Measurements from ENCODE around the gene CCDC112. TPM values are rescaled to one million over a fixed set of nuclear protein-coding genes. Genes with fewer than 3 reads are reported as not detected.
A peak's percentile ranks its signal among the peaks of the same experiment; 100 is the strongest.

Gene CCDC112
- total and polyA plus RNA-seq, 2 of the 13 experiments (the other 11 are each of a cell fraction or from before 2014, with no cell fraction given): 1.1 to 2.8 TPM

DNA sequence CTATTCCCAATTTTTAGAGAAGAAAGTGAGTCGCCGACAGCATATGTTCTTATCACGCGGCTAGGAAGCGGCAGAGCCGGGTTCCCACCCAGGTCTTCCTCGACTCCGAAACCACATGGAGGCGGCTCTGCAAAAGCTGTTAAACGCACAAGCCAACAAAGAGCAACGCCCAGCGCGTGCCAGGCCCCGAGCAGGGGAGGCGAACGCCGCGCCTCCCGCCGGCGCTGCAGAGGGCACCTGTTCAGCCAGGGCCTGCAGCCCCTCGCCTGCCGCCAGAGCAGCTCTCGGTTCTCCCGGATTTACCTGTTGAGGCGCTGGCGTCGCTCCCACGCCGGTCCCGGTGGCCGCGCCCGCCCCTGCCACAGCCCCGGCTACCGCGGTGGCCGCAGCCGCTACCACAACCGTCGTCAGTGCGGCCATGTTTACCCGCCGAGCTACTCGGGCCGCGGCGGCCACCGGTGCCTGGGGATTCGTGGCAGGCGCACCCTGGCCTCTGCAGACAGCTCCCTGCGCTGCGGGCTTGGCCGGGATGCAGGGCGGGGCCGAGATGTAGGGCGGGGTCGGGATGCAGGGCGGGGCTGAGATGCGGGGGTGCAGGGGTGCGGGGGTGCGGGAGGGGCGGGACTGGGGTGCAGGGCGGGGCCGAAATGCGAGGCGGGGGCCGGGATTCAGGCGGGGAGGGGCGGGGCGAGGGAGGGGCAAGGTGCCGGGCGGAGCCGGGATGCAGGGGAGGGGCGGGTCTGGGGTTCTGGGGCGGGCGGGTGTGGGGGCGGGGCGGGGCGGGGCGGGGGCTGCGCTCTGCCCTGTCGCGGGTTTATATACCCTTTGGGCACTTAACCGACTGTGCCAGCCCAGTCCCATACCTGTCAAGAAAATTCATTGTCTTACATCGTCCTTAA is at the start of gene CCDC112 (continued):
- TF ChIP-seq, protein P1, sequence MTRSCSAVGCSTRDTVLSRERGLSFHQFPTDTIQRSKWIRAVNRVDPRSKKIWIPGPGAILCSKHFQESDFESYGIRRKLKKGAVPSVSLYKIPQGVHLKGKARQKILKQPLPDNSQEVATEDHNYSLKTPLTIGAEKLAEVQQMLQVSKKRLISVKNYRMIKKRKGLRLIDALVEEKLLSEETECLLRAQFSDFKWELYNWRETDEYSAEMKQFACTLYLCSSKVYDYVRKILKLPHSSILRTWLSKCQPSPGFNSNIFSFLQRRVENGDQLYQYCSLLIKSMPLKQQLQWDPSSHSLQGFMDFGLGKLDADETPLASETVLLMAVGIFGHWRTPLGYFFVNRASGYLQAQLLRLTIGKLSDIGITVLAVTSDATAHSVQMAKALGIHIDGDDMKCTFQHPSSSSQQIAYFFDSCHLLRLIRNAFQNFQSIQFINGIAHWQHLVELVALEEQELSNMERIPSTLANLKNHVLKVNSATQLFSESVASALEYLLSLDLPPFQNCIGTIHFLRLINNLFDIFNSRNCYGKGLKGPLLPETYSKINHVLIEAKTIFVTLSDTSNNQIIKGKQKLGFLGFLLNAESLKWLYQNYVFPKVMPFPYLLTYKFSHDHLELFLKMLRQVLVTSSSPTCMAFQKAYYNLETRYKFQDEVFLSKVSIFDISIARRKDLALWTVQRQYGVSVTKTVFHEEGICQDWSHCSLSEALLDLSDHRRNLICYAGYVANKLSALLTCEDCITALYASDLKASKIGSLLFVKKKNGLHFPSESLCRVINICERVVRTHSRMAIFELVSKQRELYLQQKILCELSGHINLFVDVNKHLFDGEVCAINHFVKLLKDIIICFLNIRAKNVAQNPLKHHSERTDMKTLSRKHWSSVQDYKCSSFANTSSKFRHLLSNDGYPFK (CRISPR knock-in tag; IDR thresholded peaks at IDR 0.05; ENCODE audit: borderline replicate concordance): no peak
- TF ChIP-seq, protein P2, sequence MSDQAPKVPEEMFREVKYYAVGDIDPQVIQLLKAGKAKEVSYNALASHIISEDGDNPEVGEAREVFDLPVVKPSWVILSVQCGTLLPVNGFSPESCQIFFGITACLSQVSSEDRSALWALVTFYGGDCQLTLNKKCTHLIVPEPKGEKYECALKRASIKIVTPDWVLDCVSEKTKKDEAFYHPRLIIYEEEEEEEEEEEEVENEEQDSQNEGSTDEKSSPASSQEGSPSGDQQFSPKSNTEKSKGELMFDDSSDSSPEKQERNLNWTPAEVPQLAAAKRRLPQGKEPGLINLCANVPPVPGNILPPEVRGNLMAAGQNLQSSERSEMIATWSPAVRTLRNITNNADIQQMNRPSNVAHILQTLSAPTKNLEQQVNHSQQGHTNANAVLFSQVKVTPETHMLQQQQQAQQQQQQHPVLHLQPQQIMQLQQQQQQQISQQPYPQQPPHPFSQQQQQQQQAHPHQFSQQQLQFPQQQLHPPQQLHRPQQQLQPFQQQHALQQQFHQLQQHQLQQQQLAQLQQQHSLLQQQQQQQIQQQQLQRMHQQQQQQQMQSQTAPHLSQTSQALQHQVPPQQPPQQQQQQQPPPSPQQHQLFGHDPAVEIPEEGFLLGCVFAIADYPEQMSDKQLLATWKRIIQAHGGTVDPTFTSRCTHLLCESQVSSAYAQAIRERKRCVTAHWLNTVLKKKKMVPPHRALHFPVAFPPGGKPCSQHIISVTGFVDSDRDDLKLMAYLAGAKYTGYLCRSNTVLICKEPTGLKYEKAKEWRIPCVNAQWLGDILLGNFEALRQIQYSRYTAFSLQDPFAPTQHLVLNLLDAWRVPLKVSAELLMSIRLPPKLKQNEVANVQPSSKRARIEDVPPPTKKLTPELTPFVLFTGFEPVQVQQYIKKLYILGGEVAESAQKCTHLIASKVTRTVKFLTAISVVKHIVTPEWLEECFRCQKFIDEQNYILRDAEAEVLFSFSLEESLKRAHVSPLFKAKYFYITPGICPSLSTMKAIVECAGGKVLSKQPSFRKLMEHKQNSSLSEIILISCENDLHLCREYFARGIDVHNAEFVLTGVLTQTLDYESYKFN (CRISPR knock-in tag; conservative IDR thresholded peaks at IDR 0.05): no peak
- TF ChIP-seq, protein P3, sequence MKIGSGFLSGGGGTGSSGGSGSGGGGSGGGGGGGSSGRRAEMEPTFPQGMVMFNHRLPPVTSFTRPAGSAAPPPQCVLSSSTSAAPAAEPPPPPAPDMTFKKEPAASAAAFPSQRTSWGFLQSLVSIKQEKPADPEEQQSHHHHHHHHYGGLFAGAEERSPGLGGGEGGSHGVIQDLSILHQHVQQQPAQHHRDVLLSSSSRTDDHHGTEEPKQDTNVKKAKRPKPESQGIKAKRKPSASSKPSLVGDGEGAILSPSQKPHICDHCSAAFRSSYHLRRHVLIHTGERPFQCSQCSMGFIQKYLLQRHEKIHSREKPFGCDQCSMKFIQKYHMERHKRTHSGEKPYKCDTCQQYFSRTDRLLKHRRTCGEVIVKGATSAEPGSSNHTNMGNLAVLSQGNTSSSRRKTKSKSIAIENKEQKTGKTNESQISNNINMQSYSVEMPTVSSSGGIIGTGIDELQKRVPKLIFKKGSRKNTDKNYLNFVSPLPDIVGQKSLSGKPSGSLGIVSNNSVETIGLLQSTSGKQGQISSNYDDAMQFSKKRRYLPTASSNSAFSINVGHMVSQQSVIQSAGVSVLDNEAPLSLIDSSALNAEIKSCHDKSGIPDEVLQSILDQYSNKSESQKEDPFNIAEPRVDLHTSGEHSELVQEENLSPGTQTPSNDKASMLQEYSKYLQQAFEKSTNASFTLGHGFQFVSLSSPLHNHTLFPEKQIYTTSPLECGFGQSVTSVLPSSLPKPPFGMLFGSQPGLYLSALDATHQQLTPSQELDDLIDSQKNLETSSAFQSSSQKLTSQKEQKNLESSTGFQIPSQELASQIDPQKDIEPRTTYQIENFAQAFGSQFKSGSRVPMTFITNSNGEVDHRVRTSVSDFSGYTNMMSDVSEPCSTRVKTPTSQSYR (CRISPR knock-in tag; IDR thresholded peaks at IDR 0.05; ENCODE audit: borderline replicate concordance): no peak
- TF ChIP-seq, protein P4, sequence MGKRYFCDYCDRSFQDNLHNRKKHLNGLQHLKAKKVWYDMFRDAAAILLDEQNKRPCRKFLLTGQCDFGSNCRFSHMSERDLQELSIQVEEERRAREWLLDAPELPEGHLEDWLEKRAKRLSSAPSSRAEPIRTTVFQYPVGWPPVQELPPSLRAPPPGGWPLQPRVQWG (CRISPR knock-in tag; IDR thresholded peaks at IDR 0.05; ENCODE audit: borderline replicate concordance, low read depth): no peak
- TF ChIP-seq ZNF776 (CRISPR knock-in tag; IDR thresholded peaks at IDR 0.05) (peak; percentile 71; the same call in 1 of the 2 replicates), ARNT2 (CRISPR knock-in tag; IDR thresholded peaks at IDR 0.05; ENCODE audit: low read depth) (no peak), ZNF136 (CRISPR knock-in tag; IDR thresholded peaks at IDR 0.05; ENCODE audit: low read depth) (no peak), NCOA5 (CRISPR knock-in tag; IDR thresholded peaks at IDR 0.05) (no peak), TOPORS (CRISPR knock-in tag; IDR thresholded peaks at IDR 0.05) (no peak), NONO (IDR thresholded peaks at IDR 0.05) (no peak), NONO (CRISPR knock-in tag; conservative IDR thresholded peaks at IDR 0.05) (peak; percentile 34; the same call in 1 of the 2 replicates), REXO4 (CRISPR knock-in tag; IDR thresholded peaks at IDR 0.05; ENCODE audit: borderline replicate concordance) (no peak)
- TF ChIP-seq, protein P5, sequence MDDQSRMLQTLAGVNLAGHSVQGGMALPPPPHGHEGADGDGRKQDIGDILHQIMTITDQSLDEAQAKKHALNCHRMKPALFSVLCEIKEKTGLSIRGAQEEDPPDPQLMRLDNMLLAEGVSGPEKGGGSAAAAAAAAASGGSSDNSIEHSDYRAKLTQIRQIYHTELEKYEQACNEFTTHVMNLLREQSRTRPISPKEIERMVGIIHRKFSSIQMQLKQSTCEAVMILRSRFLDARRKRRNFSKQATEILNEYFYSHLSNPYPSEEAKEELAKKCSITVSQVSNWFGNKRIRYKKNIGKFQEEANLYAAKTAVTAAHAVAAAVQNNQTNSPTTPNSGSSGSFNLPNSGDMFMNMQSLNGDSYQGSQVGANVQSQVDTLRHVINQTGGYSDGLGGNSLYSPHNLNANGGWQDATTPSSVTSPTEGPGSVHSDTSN (CRISPR knock-in tag; IDR thresholded peaks at IDR 0.05; ENCODE audit: borderline replicate concordance): no peak
- TF ChIP-seq, protein P6, sequence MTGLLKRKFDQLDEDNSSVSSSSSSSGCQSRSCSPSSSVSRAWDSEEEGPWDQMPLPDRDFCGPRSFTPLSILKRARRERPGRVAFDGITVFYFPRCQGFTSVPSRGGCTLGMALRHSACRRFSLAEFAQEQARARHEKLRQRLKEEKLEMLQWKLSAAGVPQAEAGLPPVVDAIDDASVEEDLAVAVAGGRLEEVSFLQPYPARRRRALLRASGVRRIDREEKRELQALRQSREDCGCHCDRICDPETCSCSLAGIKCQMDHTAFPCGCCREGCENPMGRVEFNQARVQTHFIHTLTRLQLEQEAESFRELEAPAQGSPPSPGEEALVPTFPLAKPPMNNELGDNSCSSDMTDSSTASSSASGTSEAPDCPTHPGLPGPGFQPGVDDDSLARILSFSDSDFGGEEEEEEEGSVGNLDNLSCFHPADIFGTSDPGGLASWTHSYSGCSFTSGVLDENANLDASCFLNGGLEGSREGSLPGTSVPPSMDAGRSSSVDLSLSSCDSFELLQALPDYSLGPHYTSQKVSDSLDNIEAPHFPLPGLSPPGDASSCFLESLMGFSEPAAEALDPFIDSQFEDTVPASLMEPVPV (CRISPR knock-in tag; IDR thresholded peaks at IDR 0.05): no peak
